IPS DF 6.9 (cell line): Measurements from ENCODE around the gene ZNF202.

Experiments
- DNase-seq: peaks from one replicate; pipeline ENCODE4 v3.0.0-alpha.2; 2013; ENCODE audit warnings: low read depth, low spot score
- H3K27ac ChIP-seq: one replicate; pipeline ENCODE4 v1.5.1; 2013; ENCODE audit warnings: low read length, control low read depth
- H3K27me3 ChIP-seq: 2 replicates; pipeline ENCODE4 v1.6.1; 2013; ENCODE audit warnings: mild to moderate bottlenecking, low read length; ENCODE audit not compliant: control insufficient read depth, insufficient read depth
- H3K36me3 ChIP-seq: 2 replicates; pipeline ENCODE4 v1.6.1; 2013; ENCODE audit warnings: low read length; ENCODE audit not compliant: control insufficient read depth, insufficient read depth
- H3K4me1 ChIP-seq: 2 replicates; pipeline ENCODE4 v1.6.1; 2013; ENCODE audit warnings: low read length; ENCODE audit not compliant: control insufficient read depth, insufficient read depth
- H3K4me3 ChIP-seq: 2 replicates; pipeline ENCODE4 v1.5.1; 2013; ENCODE audit warnings: mild to moderate bottlenecking, low read length
- H3K9me3 ChIP-seq: 2 replicates; pipeline ENCODE4 v1.6.1; 2013; ENCODE audit warnings: low read length, inconsistent platforms; ENCODE audit not compliant: control insufficient read depth, insufficient read depth
- WGBS: extraction: QIAGEN DNeasy Blood & Tissue Kit; methylation state at CpG from one replicate; pipeline ENCODE4 v1.1.7; 2013; ENCODE audit warnings: mixed read lengths, missing lambda C conversion rate; ENCODE audit not compliant: insufficient read length, insufficient coverage; 5-methylcytosine and 5-hydroxymethylcytosine counted together

Gene ZNF202

GRCh38 chr11:123707606-123708205 lies 33.8 kb downstream of the ZNF202 start:
- no CpG with 5 or more reads among the region's 8 CpGs for WGBS
- no peaks in the 10 kb centered on the region for H3K27me3 ChIP-seq
- H3K4me1 ChIP-seq = peaks cover 3% of the 10 kb centered on the region; the same call in 1 of the 2 replicates
- no peak overlapping the region for H3K27ac ChIP-seq
- peak; percentile 67 for DNase-seq
- H3K9me3 ChIP-seq = no peaks in the 10 kb centered on the region
- no peaks in the 10 kb centered on the region for H3K36me3 ChIP-seq
- H3K4me3 ChIP-seq = no peak overlapping the region

- Histone ChIP-seq H3K27me3 (no peaks in the 10 kb centered on the region), H3K27ac (no peak overlapping the region), H3K4me3 (no peak overlapping the region), H3K36me3 (no peaks in the 10 kb centered on the region), H3K4me1 (peaks cover 3% of the 10 kb centered on the region; the same call in 1 of the 2 replicates), H3K9me3 (no peaks in the 10 kb centered on the region)
- no CpG with 5 or more reads among the region's 3 CpGs for WGBS
- DNase-seq = no peak
These were observed 34.3 kb downstream of the ZNF202 start for GRCh38 chr11:123707206-123707605.

- Histone ChIP-seq H3K27ac (no peak overlapping the region), H3K36me3 (no peaks in the 10 kb centered on the region), H3K4me1 (no peaks in the 10 kb centered on the region), H3K9me3 (no peaks in the 10 kb centered on the region), H3K27me3 (no peaks in the 10 kb centered on the region), H3K4me3 (no peak overlapping the region)
- DNase-seq = no peak
- WGBS = no CpG with 5 or more reads among the region's 3 CpGs
These were observed 37.1 kb downstream of the ZNF202 start for GRCh38 chr11:123704341-123704740.

- WGBS = no CpG with 5 or more reads among the region's 2 CpGs
- Histone ChIP-seq H3K9me3 (no peaks in the 10 kb centered on the region), H3K27me3 (no peaks in the 10 kb centered on the region), H3K36me3 (no peaks in the 10 kb centered on the region), H3K27ac (no peak overlapping the region), H3K4me3 (no peak overlapping the region), H3K4me1 (no peaks in the 10 kb centered on the region)
- DNase-seq = no peak
These were observed 38.8 kb downstream of the ZNF202 start for GRCh38 chr11:123702696-123703095.

GRCh38 chr11:123702139-123702538 lies 39.3 kb downstream of the ZNF202 start:
- Histone ChIP-seq H3K9me3 (no peaks in the 10 kb centered on the region), H3K4me3 (no peak overlapping the region), H3K27me3 (no peaks in the 10 kb centered on the region), H3K4me1 (no peaks in the 10 kb centered on the region), H3K27ac (no peak overlapping the region), H3K36me3 (no peaks in the 10 kb centered on the region)
- no CpG with 5 or more reads among the region's 9 CpGs for WGBS
- DNase-seq = no peak

- no peak for DNase-seq
- no CpG with 5 or more reads among the region's 3 CpGs for WGBS
- Histone ChIP-seq H3K27ac (no peak overlapping the region), H3K4me3 (no peak overlapping the region), H3K27me3 (no peaks in the 10 kb centered on the region), H3K9me3 (no peaks in the 10 kb centered on the region), H3K4me1 (no peaks in the 10 kb centered on the region), H3K36me3 (no peaks in the 10 kb centered on the region)
These were observed 40.7 kb downstream of the ZNF202 start for GRCh38 chr11:123700772-123701171.

- DNase-seq = no peak
- no peaks in the 10 kb centered on the region for H3K4me1 ChIP-seq
- no CpG with 5 or more reads among the region's 2 CpGs for whole genome bisulfite sequencing
- no peak overlapping the region for H3K4me3 ChIP-seq
- no peak overlapping the region for H3K27ac ChIP-seq
- H3K36me3 ChIP-seq = no peaks in the 10 kb centered on the region
- no peaks in the 10 kb centered on the region for H3K27me3 ChIP-seq
- no peaks in the 10 kb centered on the region for H3K9me3 ChIP-seq
These were observed 42.8 kb downstream of the ZNF202 start for GRCh38 chr11:123698546-123699127.

GRCh38 chr11:123696183-123696582 lies 45.3 kb downstream of the ZNF202 start:
- no peak for DNase-seq
- no peak overlapping the region for H3K4me3 ChIP-seq
- no peak overlapping the region for H3K27ac ChIP-seq
- no peaks in the 10 kb centered on the region for H3K4me1 ChIP-seq
- H3K9me3 ChIP-seq = no peaks in the 10 kb centered on the region
- H3K27me3 ChIP-seq = no peaks in the 10 kb centered on the region
- no peaks in the 10 kb centered on the region for H3K36me3 ChIP-seq
- no CpG with 5 or more reads among the region's 2 CpGs for WGBS

GRCh38 chr11:123695231-123695630 lies 46.2 kb downstream of the ZNF202 start:
- Histone ChIP-seq H3K4me1 (no peaks in the 10 kb centered on the region), H3K9me3 (no peaks in the 10 kb centered on the region), H3K27me3 (no peaks in the 10 kb centered on the region), H3K36me3 (no peaks in the 10 kb centered on the region), H3K27ac (no peak overlapping the region), H3K4me3 (no peak overlapping the region)
- DNase-seq = no peak
- no CpG with 5 or more reads among the region's 9 CpGs for WGBS

GRCh38 chr11:123694551-123694950 lies 46.9 kb downstream of the ZNF202 start:
- no peaks in the 10 kb centered on the region for H3K9me3 ChIP-seq
- no peak for DNase-seq
- no peak overlapping the region for H3K27ac ChIP-seq
- H3K27me3 ChIP-seq = no peaks in the 10 kb centered on the region
- no peaks in the 10 kb centered on the region for H3K36me3 ChIP-seq
- no peaks in the 10 kb centered on the region for H3K4me1 ChIP-seq
- no CpG with 5 or more reads among the region's 2 CpGs for WGBS
- no peak overlapping the region for H3K4me3 ChIP-seq

GRCh38 chr11:123692961-123693360 lies 48.5 kb downstream of the ZNF202 start:
- Histone ChIP-seq H3K36me3 (no peaks in the 10 kb centered on the region), H3K4me1 (no peaks in the 10 kb centered on the region), H3K27ac (no peak overlapping the region), H3K27me3 (no peaks in the 10 kb centered on the region), H3K9me3 (no peaks in the 10 kb centered on the region), H3K4me3 (no peak overlapping the region)
- DNase-seq = no peak
